ENCODE data around the gene RET.

Gene RET

GRCh38 chr10:43049081-43049551 lies 27.8 kb upstream of the RET start:
- no peak for TF ChIP-seq CTCF (conservative IDR thresholded peaks at IDR 0.05; ENCODE audit: control insufficient read depth, insufficient read depth, low read depth, low read length)
- no peak overlapping the region for H3K4me3 ChIP-seq (ENCODE audit: control insufficient read depth, low read depth, low read length)
- DNase-seq (ENCODE audit: low read depth): no peak

GRCh38 chr10:43050011-43050410 lies 26.9 kb upstream of the RET start:
- DNase-seq (ENCODE audit: low read depth): no peak
- TF ChIP-seq CTCF (conservative IDR thresholded peaks at IDR 0.05; ENCODE audit: control insufficient read depth, insufficient read depth, low read depth, low read length): no peak

GRCh38 chr10:43053825-43054224 lies 23.0 kb upstream of the RET start:
- DNase-seq (ENCODE audit: low read depth): no peak
- no peak for TF ChIP-seq CTCF (conservative IDR thresholded peaks at IDR 0.05; ENCODE audit: control insufficient read depth, insufficient read depth, low read depth, low read length)
- no peak overlapping the region for H3K4me3 ChIP-seq (ENCODE audit: control insufficient read depth, low read depth, low read length)

More at GRCh38 chr10:43050011-43050410, 26.9 kb upstream of the RET start:
- H3K4me3 ChIP-seq (ENCODE audit: control insufficient read depth, low read depth, low read length): no peak overlapping the region

- TF ChIP-seq CTCF (conservative IDR thresholded peaks at IDR 0.05; ENCODE audit: control insufficient read depth, insufficient read depth, low read depth, low read length): no peak
- no peak for DNase-seq (ENCODE audit: low read depth)
- H3K4me3 ChIP-seq (ENCODE audit: control insufficient read depth, low read depth, low read length): no peak overlapping the region
Measured at GRCh38 chr10:43054593-43054992, 22.3 kb upstream of the RET start.

GRCh38 chr10:43055217-43055616 lies 21.7 kb upstream of the RET start:
- DNase-seq (ENCODE audit: low read depth): no peak
- H3K4me3 ChIP-seq (ENCODE audit: control insufficient read depth, low read depth, low read length): no peak overlapping the region
- TF ChIP-seq CTCF (conservative IDR thresholded peaks at IDR 0.05; ENCODE audit: control insufficient read depth, insufficient read depth, low read depth, low read length): no peak

GRCh38 chr10:43055991-43056567 lies 20.8 kb upstream of the RET start:
- no peak for DNase-seq (ENCODE audit: low read depth)
- H3K4me3 ChIP-seq (ENCODE audit: control insufficient read depth, low read depth, low read length): no peak overlapping the region
- TF ChIP-seq CTCF (conservative IDR thresholded peaks at IDR 0.05; ENCODE audit: control insufficient read depth, insufficient read depth, low read depth, low read length): no peak

- TF ChIP-seq CTCF (conservative IDR thresholded peaks at IDR 0.05; ENCODE audit: control insufficient read depth, insufficient read depth, low read depth, low read length): no peak
- H3K4me3 ChIP-seq (ENCODE audit: control insufficient read depth, low read depth, low read length): no peak overlapping the region
- DNase-seq (ENCODE audit: low read depth): no peak
Measured at GRCh38 chr10:43056568-43057011, 20.3 kb upstream of the RET start.

Measured in fibroblast of mammary gland (primary cell).